GM12874 (cell line): Measurements from ENCODE around the gene SHB.

Source experiments
- CTCF ChIP-seq: IDR thresholded peaks from 2 replicates; pipeline ENCODE4 v1.5.1; 2011; ENCODE audit warnings: low read depth, mild to moderate bottlenecking, control low read depth, low read length, moderate library complexity; ENCODE audit not compliant: insufficient read depth

SHB gene

DNA sequence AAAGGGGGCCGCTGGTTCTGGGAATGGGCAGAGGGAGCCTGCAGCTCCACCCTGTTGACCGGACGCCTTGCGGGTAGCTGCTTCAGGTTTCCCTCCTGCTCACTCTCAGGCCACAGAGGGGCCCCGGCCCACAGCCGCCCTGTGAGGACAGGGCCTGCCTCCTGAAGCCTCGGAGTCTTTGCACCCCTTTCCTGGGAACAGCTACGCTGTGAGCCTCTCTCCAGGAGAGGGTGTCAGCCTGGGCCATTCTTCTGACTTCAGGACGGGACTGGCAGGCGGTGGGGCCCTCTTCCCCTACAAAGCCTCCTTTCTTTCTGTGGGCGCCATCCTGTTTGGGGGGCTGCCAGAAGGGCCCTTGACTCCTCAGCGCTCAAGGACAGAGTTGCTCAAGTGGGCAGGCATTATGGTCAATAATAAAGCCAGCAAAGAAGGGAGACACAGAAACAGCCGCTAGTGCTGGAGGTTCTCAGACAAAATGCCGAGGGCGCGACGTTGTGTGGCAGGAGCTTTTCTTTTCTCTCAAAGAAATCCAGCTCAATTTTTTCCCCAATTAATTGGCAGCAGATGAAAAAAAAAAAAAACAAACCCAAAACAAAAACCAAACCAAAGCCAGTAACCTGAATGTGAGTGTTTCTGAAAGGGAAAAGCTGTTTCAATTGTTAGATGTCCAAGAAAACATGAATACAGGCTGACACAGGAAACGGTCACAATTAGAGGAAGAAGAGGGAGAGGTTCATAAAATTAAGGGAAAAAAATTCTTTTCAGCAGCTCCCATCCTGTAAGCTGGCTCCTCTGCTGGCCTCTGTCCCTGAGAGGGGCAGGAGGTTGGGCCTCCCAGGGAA lies 152.3 kb downstream of the SHB start:
- TF ChIP-seq CTCF, result no peak

GRCh38 chr9:37915911-37916470 lies 153.0 kb downstream of the SHB start:
- no peak for TF ChIP-seq CTCF

DNA sequence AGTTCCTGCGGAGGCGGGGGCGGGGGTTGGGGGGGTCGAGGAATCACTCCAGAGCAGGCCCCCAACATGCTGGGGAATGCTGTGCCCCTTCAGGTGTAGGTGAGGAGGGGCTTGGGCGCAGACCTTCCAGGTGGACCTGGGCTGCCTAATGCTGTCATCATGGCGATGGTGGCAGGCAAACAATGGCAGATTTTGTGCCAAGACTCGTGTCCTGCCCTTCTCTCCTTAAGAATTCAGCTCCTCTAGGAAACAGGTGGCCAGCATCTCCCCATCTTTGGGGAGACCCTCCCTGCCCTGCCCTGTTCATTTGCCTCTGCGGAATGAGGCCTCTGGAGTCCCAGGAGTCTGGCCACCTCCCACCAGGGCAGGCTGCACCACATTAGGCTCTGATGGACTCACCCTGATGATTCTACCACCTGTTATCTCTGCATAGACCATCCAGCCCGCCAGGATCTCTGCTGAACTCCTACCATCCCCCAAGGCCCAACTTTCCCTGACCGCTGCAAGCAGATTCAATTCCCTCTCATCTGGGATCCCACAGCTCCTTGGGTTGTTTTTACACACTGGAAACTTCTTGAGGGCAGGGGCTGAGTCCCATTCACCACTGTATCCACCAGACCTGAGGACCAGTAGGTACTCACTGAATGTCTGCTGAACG lies 154.2 kb downstream of the SHB start:
- TF ChIP-seq CTCF, result no peak

DNA sequence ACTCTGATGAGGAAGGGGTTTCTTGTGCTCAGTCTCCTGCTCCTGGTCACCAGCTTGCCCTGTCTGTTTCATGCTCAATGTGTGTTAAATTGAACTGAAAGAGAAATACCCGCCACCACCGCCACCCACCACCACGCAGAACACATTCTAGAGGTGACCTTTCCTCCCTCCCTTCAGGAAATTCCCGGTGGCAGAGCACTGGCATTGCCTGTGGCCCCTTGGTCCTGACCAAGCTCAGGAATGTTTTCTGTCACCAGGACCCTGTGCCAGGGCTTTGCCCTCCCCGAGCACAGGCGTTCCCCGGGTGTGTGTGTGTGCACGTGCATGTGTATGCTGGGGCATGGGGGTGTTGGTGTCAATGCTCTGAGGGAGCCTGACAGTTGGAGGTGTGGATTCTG lies 154.9 kb downstream of the SHB start:
- no peak for TF ChIP-seq CTCF

DNA sequence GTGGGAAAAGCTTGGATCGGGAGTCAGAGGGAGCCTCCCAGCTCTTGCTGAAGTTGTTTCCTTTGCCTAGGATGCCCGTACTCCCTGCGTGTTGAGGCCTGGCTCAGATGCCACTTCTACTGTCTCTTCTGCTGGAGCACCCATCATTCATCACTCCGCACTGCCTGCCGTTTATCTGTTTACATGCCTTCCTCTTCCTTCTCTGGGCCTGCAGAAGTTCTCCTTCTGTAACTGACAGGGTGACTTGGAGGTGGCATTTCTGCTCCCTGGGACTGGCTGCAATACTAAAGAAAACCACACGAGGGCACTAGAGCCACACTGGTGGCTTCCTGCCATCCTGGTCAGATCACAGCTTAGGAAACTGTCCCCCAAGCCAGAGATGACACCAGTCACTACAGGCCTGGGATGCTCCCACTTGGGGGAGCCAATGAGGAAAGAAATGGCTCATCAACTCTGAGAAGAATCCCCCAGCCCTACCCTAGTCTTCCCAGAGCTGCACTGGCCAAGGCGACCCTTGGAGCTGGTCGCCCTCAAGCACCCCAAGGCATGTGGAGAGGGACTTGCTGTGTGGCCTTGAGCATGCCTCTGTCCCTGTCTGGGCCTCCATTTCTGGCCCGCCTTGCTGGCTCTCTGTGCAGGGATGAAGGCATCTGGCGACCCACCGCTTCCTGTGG lies 155.4 kb downstream of the SHB start:
- TF ChIP-seq CTCF, result peak; percentile 95

DNA sequence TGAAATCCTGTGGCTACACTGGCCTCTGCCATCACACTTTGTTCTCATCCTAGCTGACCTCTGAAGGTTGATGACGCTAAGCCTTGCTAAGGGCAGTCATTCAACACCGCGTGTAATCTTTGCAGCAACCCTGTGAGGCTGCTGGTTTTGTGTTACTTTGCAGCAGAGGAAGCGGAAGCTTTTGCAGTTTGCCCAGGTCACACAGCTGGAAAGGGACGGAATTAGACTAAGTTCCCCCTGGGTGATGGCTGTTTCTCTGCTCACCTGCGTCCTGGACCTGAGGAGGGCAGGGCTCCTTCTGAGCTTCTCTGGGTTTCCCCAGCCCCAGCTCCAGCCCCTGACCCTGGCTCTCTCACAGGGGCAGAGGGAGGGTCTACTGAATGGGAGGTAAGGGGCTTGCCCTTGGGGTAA lies 157.8 kb downstream of the SHB start:
- no peak for TF ChIP-seq CTCF

GRCh38 chr9:37910271-37910670 lies 158.8 kb downstream of the SHB start:
- TF ChIP-seq CTCF, result no peak
